T-helper 9 cell (primary cell): ENCODE data around the gene MKNK1.
"Not testable (repeated sequence)": the region's sequence is repeated elsewhere in the genome, so short reads cannot be mapped to it uniquely, and the experiment has no call there.

Experiments used
- DNase-seq: peaks from one replicate; pipeline ENCODE4 v3.0.0-alpha.2; 2020
- total RNA-seq, 2 donors: gene quantifications; one replicate each; lab custom pipeline; 2026; lab: John Stamatoyannopoulos, UW

Gene MKNK1
- total RNA-seq: 50.2 to 57.9 reads per million in 2 donors

- peak; percentile 99 for DNase-seq
Measured at GRCh38 chr1:46603858-46604549, at the start of gene MKNK1. Gene MKNK1 (minus strand): TSS chr1:46604268. CDS start chr1:46583327, 20,941 bp downstream.

DNA sequence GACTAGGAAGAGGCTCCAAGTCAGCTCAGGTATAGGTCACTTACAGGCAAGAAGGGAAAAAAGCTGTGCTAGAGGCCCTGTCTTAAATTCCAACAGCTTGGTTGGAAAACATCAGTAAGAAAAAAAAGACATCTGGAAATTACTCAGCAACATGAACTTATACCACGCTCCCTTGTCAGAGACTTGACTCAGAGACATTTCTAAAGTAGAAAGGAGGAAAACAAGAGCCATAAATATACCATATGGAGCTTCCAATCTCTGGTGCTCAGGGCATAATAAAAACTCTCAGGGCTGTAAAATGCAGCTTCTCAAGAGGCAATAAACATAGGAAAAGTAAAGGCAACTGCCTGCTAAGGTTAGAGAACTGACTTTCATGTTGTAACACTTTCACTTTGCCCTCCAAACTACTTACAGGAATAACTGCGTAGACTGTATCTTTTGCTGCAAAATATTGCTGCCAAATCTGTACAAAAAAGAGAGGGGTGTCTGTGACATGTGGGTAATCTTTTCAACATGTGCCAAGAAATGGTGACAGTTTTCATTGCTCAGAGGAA, 49.4 kb upstream of the MKNK1 start:
- DNase-seq: no peak

DNA sequence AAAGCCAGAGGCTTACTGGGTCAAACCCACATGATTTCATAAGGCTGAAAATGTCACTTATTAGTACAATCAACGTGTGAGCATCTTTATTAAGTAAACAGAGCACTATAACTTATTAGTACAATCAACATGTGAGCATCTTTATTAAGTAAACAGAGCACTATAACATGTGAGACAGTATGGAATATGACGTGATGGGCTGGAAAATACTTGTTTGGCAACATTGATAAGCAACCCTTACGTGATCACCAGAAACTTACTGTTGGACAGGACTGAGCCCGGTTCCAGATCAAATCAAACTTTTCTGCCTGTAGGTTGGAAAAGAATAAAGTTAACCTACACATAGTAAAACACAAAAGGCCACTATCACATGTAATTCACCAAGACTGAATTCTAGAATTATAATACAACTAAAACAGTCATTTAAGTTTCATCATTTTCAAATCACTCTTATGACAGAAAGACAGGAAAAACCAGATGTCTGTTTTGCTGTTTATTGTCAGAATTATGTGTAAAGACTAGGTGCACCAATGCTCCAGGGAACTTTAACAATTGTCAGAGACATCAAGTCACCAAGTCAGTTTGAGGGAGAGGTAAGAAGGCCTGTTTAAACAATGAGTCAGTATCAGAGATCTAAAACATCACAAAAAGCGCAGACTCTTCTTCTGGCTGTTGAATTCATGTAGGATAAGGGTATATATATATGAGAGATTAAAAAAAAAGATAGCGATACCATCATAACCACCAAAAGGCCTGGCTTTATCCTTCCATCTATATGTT, 48.4 kb upstream of the MKNK1 start:
- no peak for DNase-seq

- not testable (repeated sequence) for DNase-seq
Measured at GRCh38 chr1:46651152-46651551, 47.1 kb upstream of the MKNK1 start.

GRCh38 chr1:46650491-46650890, 46.4 kb upstream of the MKNK1 start:
- DNase-seq: no peak

DNA sequence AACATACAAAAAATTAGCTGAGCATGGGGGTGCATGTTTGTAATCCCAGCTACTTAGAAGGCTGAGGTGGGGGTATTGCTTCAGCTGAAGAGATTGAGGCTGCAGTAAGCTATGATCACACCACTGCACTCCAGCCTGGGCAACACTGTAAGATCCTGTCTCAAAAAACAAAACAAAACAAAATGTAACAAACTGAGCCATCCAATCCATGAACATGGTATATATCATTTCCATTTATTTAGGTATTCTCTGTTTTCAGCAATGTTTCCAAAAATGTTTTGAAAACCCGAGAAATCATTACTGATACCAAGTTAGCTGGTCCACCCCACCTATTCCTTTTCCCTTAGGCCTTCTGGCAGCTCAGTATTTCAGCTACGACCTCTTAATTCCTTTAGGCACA, 45.7 kb upstream of the MKNK1 start:
- no peak for DNase-seq

GRCh38 chr1:46647611-46648010, 43.5 kb upstream of the MKNK1 start:
- no peak for DNase-seq

- no peak for DNase-seq
Measured at GRCh38 chr1:46646844-46647243, 42.8 kb upstream of the MKNK1 start.

GRCh38 chr1:46646331-46646730, 42.3 kb upstream of the MKNK1 start:
- no peak for DNase-seq

- DNase-seq: no peak
Measured at GRCh38 chr1:46645815-46646214, 41.7 kb upstream of the MKNK1 start.

GRCh38 chr1:46643368-46643775, 39.3 kb upstream of the MKNK1 start:
- DNase-seq: no peak

DNA sequence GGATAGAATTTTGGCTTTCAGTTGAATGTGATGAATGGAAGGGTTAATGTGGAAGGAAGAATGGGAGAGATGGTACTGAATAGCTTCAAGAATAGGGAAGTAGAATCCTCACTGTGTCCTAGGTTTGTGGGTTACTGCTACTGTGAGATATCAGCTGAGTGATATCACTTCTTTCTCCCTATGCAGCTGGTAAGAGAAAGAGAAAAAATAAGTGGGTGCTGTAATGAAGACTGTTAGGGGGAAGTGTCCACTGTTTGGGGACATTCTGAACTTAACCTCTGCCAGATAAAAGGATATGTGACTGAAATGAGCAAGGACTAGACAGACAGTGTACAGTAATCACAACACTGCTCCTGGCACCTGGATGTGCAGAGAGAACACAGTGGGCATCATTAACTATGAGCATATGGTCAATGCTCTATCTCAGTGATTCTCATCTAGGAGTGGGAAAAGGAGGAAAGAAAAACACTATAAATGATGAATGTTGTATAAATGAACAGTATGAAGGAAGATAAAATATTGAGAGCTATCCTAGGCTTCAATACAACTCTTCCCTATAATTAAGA, 38.1 kb upstream of the MKNK1 start:
- no peak for DNase-seq

- no peak for DNase-seq
Measured at GRCh38 chr1:46639547-46639946, 35.5 kb upstream of the MKNK1 start.

GRCh38 chr1:46638921-46639320, 34.9 kb upstream of the MKNK1 start:
- no peak for DNase-seq

- DNase-seq: no peak
Measured at GRCh38 chr1:46637444-46638083, 33.5 kb upstream of the MKNK1 start.

GRCh38 chr1:46635205-46635604, 31.1 kb upstream of the MKNK1 start:
- DNase-seq: no peak

GRCh38 chr1:46630719-46631118, 26.7 kb upstream of the MKNK1 start:
- no peak for DNase-seq

GRCh38 chr1:46623743-46624644, 19.9 kb upstream of the MKNK1 start:
- DNase-seq: no peak

DNA sequence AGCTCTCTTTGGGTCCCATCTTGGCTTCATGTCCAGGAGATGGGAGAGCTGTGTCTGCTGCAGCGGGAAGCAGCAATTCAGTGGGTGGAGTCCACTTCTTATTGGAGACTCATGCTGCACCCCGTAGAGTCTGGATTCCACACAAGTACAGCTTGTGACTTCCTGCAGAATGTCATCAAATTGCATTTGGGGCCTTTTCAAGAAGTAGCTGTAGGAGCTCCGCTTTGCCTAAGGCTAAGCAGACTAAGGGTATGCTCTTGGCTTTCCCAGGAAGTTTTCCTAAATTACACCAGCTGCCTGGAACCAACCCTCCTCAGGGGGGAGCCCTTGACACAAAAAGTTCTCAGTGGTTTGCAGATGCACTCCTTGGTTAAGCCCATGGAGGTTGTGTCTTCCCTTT, 18.3 kb upstream of the MKNK1 start:
- no peak for DNase-seq

- DNase-seq: no peak
Measured at GRCh38 chr1:46621930-46622329, 17.9 kb upstream of the MKNK1 start.

GRCh38 chr1:46619656-46620258, 15.7 kb upstream of the MKNK1 start:
- no peak for DNase-seq
